Left lung (tissue), 10 donors: ENCODE results near the gene NFIX. TPM values are rescaled to one million over a fixed set of nuclear protein-coding genes. Genes with fewer than 3 reads are reported as not detected.
A peak's percentile ranks its signal among the peaks of the same experiment; 100 is the strongest.

Experiments
- ATAC-seq: fragments of 200-7000 bp; cut with Tn5 transposase; one replicate; pipeline ENCODE4 v1.9.1; 2020; ENCODE audit warnings: moderate library complexity
- DNase-seq, 4 donors: peaks; one replicate each; pipeline ENCODE4 v3.0.0-alpha.2; 2013 to 2020
- H3K27ac ChIP-seq, 2 donors: fragments of 200-600 bp; sonication (generic) in 1 of 2; one replicate each; pipeline versions ENCODE4 v1.5.0 to v1.8.0; 2020 to 2021
- H3K27me3 ChIP-seq, 2 donors: fragments of 200-600 bp; sonication (generic) in 1 of 2; one replicate each; pipeline versions ENCODE4 v1.5.0 to v1.8.0; 2020 to 2021
- H3K36me3 ChIP-seq, 2 donors: fragments of 200-600 bp; sonication (generic) in 1 of 2; one replicate each; pipeline versions ENCODE4 v1.5.0 to v1.8.0; 2020 to 2021
- H3K4me1 ChIP-seq, 2 donors: fragments of 200-600 bp; one replicate each; pipeline ENCODE4 v1.8.0; 2021
- H3K4me3 ChIP-seq, 2 donors: fragments of 200-600 bp; sonication (generic) in 1 of 2; one replicate each; pipeline versions ENCODE4 v1.5.0 to v1.8.0; 2020 to 2021; ENCODE audit warnings: mild to moderate bottlenecking in 1 of 2
- H3K9me3 ChIP-seq, 2 donors: fragments of 200-600 bp; sonication (generic) in 1 of 2; one replicate each; pipeline versions ENCODE4 v1.5.0 to v1.8.0; 2020 to 2021
- intact Hi-C, 2 donors: fragments of 100-400 bp; cut with DNase I; formaldehyde crosslinking; loops; one replicate each; pipeline versions ENCODE4 v1.11.2 to v1.14.2; 2022
- polyA plus RNA-seq, 6 donors: library from polyadenylated mRNA; unstranded; fragments of 120-200 nt; gene quantifications; one replicate each; pipeline ENCODE4 v1.2.1, GENCODE V29; 2013; ENCODE audit not compliant: insufficient read length in 6 of 6
- total RNA-seq, 2 donors: library from RNA; stranded (reverse); fragmentation: NEBNext Ultra II Directional; extraction: Animal tissue kit (Norgen Biotek cat#: 25700); gene quantifications; one replicate each; pipeline ENCODE4 v1.2.1, GENCODE V29; 2021
- TF ChIP-seq, protein P1 (sequence below), 2 donors: fragments of 200-600 bp; sonication (generic) in 1 of 2; IDR thresholded peaks; one replicate each; pipeline versions ENCODE4 v1.5.0 to v1.8.0; 2021; ENCODE audit warnings: antibody characterized with exemption in 2 of 2
- donor health status: DM: no; HTN: yes; CAD: no.
- donor health status: DM: no; HTN: no; CAD: no.

The NFIX gene
- total and polyA plus RNA-seq, 8 donors = 92.6 to 237 (median 123) TPM

DNA sequence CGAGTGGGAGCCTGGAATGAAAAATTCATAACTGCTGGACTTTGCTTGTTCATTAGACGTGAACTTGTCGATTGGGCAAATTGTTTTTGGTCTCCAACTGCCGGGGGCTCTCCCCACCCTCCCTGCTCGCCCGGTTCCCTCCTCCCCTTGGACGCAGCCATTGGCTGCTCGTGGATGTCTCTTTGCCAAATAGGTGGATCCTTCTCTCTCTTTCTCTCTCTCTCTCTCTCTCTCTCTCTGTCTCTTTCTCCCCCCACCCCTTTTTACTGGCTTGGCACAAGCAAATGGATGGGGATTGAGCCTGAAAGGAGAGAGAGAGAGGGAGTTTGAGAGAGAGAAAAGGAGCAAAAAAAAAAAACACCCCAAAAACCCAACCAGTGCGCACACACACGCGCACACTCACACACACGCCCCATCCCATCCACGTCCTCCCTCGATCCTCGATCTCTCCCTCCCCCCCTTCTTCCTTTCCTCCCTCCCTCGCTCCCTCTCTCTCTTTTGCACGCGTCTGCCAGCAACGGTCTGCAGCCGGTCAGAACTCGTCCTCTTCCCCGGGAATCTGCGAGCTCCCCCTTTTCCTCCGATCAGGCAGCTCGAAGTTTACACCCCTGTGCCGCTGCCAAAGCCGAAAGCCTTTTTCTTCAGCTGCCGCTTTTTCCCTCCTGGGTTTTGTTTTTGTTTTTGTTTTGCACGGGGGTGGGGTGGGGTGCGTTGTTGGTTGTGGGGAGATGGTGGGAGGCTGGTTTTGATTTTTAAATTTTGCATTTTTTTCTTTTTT is 27.8 kb downstream of the NFIX start:
- Histone ChIP-seq H3K27ac (peak overlapping the region; percentile 77 to 94), H3K36me3 (no peaks in the 10 kb centered on the region), H3K27me3 (peaks cover 0 to 26% of the 10 kb centered on the region in 2 donors), H3K4me1 (peaks cover 55 to 99% of the 10 kb centered on the region in 2 donors), H3K9me3 (no peaks in the 10 kb centered on the region), H3K4me3 (peak overlapping the region; percentile 21 to 33)
- TF ChIP-seq, protein P1, sequence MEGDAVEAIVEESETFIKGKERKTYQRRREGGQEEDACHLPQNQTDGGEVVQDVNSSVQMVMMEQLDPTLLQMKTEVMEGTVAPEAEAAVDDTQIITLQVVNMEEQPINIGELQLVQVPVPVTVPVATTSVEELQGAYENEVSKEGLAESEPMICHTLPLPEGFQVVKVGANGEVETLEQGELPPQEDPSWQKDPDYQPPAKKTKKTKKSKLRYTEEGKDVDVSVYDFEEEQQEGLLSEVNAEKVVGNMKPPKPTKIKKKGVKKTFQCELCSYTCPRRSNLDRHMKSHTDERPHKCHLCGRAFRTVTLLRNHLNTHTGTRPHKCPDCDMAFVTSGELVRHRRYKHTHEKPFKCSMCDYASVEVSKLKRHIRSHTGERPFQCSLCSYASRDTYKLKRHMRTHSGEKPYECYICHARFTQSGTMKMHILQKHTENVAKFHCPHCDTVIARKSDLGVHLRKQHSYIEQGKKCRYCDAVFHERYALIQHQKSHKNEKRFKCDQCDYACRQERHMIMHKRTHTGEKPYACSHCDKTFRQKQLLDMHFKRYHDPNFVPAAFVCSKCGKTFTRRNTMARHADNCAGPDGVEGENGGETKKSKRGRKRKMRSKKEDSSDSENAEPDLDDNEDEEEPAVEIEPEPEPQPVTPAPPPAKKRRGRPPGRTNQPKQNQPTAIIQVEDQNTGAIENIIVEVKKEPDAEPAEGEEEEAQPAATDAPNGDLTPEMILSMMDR (IDR thresholded peaks at IDR 0.05) = no peak
- intact Hi-C loops = no loop called here
- ATAC-seq = peak; percentile 69
- peak; percentile 78 to 96 (median 87) for DNase-seq

DNA sequence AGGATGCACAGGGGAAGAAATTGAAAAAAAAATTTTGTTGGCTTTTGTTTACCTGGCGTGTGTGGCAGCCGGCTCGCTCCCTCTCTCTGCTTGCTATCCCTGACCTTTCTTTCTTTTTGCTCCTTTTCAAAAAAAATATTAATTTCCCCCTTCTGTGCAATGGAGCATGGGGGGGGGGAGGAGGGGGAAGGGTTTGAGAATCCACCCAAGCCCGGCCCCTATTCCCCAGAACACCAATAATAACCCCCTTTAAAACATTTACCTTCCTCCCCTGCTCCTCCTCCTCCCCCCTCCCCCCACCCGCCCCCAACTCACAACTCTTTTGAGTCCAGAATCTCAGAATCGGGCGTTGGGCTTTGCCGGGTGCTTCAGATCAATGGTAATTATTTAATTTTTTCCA is 28.4 kb downstream of the NFIX start:
- no peak for ATAC-seq
- peak overlapping the region; percentile 21 to 33 for H3K4me3 ChIP-seq
- H3K27me3 ChIP-seq = peaks cover 0 to 26% of the 10 kb centered on the region in 2 donors
- TF ChIP-seq, protein P1 (IDR thresholded peaks at IDR 0.05) = no peak
- intact Hi-C loops = no loop called here
- H3K27ac ChIP-seq = peak overlapping the region; percentile 77 to 94
- no peak for DNase-seq
- no peaks in the 10 kb centered on the region for H3K36me3 ChIP-seq
- peaks cover 52 to 99% of the 10 kb centered on the region in 2 donors for H3K4me1 ChIP-seq
- no peaks in the 10 kb centered on the region for H3K9me3 ChIP-seq

DNA sequence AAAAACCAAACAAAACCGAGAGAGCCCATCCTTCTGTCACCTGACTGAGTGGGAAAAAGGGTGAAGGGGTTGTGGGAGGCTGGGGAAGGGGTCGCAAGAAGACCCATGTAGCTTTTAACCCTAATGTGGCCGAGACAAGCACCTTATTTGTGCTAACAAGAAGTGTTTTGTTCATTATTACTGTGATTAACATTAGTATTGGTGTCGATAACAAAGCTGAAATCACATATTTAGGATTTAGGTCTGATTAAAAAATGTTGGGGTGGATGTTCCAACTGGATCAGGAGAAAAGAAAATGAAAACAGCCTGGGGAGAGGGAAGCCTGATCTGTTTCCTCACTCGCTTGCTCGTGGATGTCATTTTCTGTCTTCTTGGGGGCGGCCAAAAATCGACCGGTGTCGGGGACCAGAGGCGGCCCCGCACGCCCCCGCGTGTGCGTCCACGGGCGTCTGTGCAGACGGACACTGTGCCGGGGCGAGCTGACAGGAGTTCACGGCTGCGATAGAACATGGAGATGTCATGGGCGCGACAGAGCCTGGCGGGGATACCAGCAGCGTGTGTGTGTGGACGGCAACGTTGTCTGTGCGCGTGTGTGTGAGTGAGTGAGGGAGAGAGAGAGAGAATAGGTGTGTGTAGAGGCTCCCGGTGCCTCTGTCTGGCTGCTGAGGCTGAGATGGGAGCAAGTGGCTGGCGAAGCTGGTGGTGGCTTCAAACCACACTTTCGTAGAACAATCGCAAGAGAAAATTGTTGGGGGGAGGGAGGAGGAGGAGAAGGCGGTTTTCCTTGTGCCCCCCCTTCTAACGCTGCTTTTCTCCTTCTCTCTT is 29.1 kb downstream of the NFIX start:
- TF ChIP-seq, protein P1 (IDR thresholded peaks at IDR 0.05) = no peak
- Histone ChIP-seq H3K36me3 (no peaks in the 10 kb centered on the region), H3K4me3 (peak overlapping the region; percentile 21 to 33), H3K9me3 (no peaks in the 10 kb centered on the region), H3K27me3 (peaks cover 0 to 26% of the 10 kb centered on the region in 2 donors), H3K27ac (peak overlapping the region; percentile 77 to 94), H3K4me1 (peaks cover 46 to 98% of the 10 kb centered on the region in 2 donors)
- ATAC-seq (peak; percentile 2), DNase-seq (peak in 1 of 4 donors; percentile 73)
- intact Hi-C loops = no loop called here

DNA sequence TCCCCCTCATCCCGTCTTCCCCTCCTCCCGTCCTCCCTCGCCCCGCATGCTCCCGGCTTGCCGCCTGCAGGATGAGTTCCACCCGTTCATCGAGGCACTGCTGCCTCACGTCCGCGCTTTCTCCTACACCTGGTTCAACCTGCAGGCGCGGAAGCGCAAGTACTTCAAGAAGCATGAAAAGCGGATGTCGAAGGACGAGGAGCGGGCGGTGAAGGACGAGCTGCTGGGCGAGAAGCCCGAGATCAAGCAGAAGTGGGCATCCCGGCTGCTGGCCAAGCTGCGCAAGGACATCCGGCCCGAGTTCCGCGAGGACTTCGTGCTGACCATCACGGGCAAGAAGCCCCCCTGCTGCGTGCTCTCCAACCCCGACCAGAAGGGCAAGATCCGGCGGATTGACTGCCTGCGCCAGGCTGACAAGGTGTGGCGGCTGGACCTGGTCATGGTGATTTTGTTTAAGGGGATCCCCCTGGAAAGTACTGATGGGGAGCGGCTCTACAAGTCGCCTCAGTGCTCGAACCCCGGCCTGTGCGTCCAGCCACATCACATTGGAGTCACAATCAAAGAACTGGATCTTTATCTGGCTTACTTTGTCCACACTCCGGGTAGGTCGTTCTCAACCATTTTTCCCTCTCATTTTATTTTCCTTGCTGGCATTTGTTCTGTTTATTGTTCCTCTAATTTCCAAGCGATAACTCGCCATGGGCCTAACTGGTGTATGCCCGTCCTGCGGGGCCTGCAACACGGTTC is 29.8 kb downstream of the NFIX start:
- DNase-seq (peak in 2 of 4 donors; percentile 59 to 82), ATAC-seq (peak; percentile 6)
- intact Hi-C loops = no loop called here
- peak overlapping the region; percentile 21 to 33 for H3K4me3 ChIP-seq
- H3K9me3 ChIP-seq = no peaks in the 10 kb centered on the region
- H3K4me1 ChIP-seq = peaks cover 43 to 97% of the 10 kb centered on the region in 2 donors
- peak overlapping the region; percentile 77 to 94 for H3K27ac ChIP-seq
- H3K36me3 ChIP-seq = no peaks in the 10 kb centered on the region
- H3K27me3 ChIP-seq = peaks cover 0 to 26% of the 10 kb centered on the region in 2 donors
- TF ChIP-seq, protein P1 (IDR thresholded peaks at IDR 0.05) = no peak
